Fibroblast of lung (primary cell): ENCODE data around the gene GCFC2. TPM values are rescaled to one million over a fixed set of nuclear protein-coding genes. Genes with fewer than 3 reads are reported as not detected.

ENCODE experiments used
- DNase-seq, 2 donors: peaks; one replicate each; pipeline versions ENCODE4 v3.0.0 to v3.0.0-alpha.2; 2010; ENCODE audit warnings: low read depth in 2 of 2
- H2AFZ ChIP-seq: 2 replicates; pipeline ENCODE4 v1.5.1; 2012; ENCODE audit warnings: low read length, control low read depth, inconsistent platforms
- H3K27ac ChIP-seq: 2 replicates; pipeline ENCODE4 v1.5.1; 2011; ENCODE audit warnings: low read length, control low read depth; ENCODE audit not compliant: insufficient read depth
- H3K27me3 ChIP-seq: 2 replicates; pipeline ENCODE4 v1.5.1; 2011; ENCODE audit warnings: mild to moderate bottlenecking, low read length; ENCODE audit not compliant: control insufficient read depth, insufficient read depth
- H3K36me3 ChIP-seq: 2 replicates; pipeline ENCODE4 v1.5.1; 2011; ENCODE audit warnings: low read length; ENCODE audit not compliant: control insufficient read depth, insufficient read depth
- H3K4me1 ChIP-seq: 2 replicates; pipeline ENCODE4 v1.5.1; 2011; ENCODE audit warnings: low read length; ENCODE audit not compliant: control insufficient read depth, insufficient read depth; ENCODE audit errors: extremely low read depth
- H3K4me2 ChIP-seq: 2 replicates; pipeline ENCODE4 v1.5.1; 2011; ENCODE audit warnings: low read length, control low read depth; ENCODE audit not compliant: insufficient read depth; ENCODE audit errors: extremely low read depth
- H3K4me3 ChIP-seq, 4 experiments: fragments of 200-600 bp in 1 of 4; sonication (generic) in 1 of 4; replicated peaks in 1 of 4; 2 replicates each; pipeline ENCODE4 v1.5.1; 2011 to 2016; ENCODE audit warnings: low read length in 4 of 4, low read depth in 3 of 4, mild to moderate bottlenecking in 3 of 4, control low read depth in 2 of 4, inconsistent platforms in 1 of 4, mixed read lengths in 1 of 4; ENCODE audit not compliant: insufficient read depth in 1 of 4; ENCODE audit errors: control extremely low read depth in 1 of 4
- H3K79me2 ChIP-seq: 2 replicates; pipeline ENCODE4 v1.5.1; 2012; ENCODE audit warnings: mild to moderate bottlenecking, low read length, inconsistent platforms; ENCODE audit not compliant: control insufficient read depth, insufficient read depth
- H3K9ac ChIP-seq: 2 replicates; pipeline ENCODE4 v1.5.1; 2011; ENCODE audit warnings: mild to moderate bottlenecking, low read length, control low read depth; ENCODE audit not compliant: insufficient read depth
- H3K9me3 ChIP-seq: 2 replicates; pipeline ENCODE4 v1.5.1; 2012; ENCODE audit warnings: low read depth, low read length; ENCODE audit not compliant: control insufficient read depth, insufficient read depth
- H4K20me1 ChIP-seq: 2 replicates; pipeline ENCODE4 v1.5.1; 2011; ENCODE audit warnings: low read length; ENCODE audit not compliant: control insufficient read depth, insufficient read depth; ENCODE audit errors: extremely low read depth
- EZH2 ChIP-seq: IDR thresholded peaks from 2 replicates; pipeline ENCODE4 v1.5.1; 2012; ENCODE audit warnings: low read length, control low read depth, mild to moderate bottlenecking; ENCODE audit errors: missing control alignments
- polyA plus RNA-seq, 2 donors: library from polyadenylated mRNA; depleted of rRNA in 1 of 2; stranded (reverse) in 1 of 2; unstranded in 1 of 2; fragments of >200 nt; gene quantifications; 2 replicates each; pipeline ENCODE4 v1.2.1, GENCODE V29; 2011 to 2012; ENCODE audit warnings: missing spikeins in 1 of 2
- total RNA-seq: library from RNA; depleted of rRNA; stranded (reverse); fragments of >200 nt; gene quantifications from 2 replicates; pipeline ENCODE4 v1.2.1, GENCODE V29; 2014
- TF ChIP-seq, protein P1 (sequence below), 2 donors: IDR thresholded peaks in 1 of 2; conservative IDR thresholded peaks in 1 of 2; 1 replicate in 1 of 2; 2 replicates in 1 of 2; pipeline ENCODE4 v1.5.1; 2011 to 2012; ENCODE audit warnings: low read length in 2 of 2, control low read depth in 1 of 2, inconsistent platforms in 1 of 2, low read depth in 1 of 2, mild to moderate bottlenecking in 1 of 2

The GCFC2 gene
- total and polyA plus RNA-seq, 2 donors (not counting 1 experiment from before 2014, with no cell fraction given), result 6.8 to 11.6 TPM

GRCh38 chr2:75646090-75646582, 64.6 kb downstream of the GCFC2 start:
- Histone ChIP-seq H3K79me2 (peaks cover 8% of the 10 kb centered on the region), H3K36me3 (no peaks in the 10 kb centered on the region), H2AFZ (peak overlapping the region; percentile 95), H3K27ac (peak overlapping the region; percentile 61), H4K20me1 (no peaks in the 10 kb centered on the region), H3K4me1 (no peaks in the 10 kb centered on the region), H3K27me3 (no peaks in the 10 kb centered on the region), H3K9ac (peak overlapping the region; percentile 13), H3K4me3 (peak overlapping the region; percentile 95 to 99 (median 97)), H3K4me2 (peak overlapping the region; percentile 54), H3K9me3 (no peaks in the 10 kb centered on the region)
- no peak for DNase-seq
- TF ChIP-seq, protein P1, sequence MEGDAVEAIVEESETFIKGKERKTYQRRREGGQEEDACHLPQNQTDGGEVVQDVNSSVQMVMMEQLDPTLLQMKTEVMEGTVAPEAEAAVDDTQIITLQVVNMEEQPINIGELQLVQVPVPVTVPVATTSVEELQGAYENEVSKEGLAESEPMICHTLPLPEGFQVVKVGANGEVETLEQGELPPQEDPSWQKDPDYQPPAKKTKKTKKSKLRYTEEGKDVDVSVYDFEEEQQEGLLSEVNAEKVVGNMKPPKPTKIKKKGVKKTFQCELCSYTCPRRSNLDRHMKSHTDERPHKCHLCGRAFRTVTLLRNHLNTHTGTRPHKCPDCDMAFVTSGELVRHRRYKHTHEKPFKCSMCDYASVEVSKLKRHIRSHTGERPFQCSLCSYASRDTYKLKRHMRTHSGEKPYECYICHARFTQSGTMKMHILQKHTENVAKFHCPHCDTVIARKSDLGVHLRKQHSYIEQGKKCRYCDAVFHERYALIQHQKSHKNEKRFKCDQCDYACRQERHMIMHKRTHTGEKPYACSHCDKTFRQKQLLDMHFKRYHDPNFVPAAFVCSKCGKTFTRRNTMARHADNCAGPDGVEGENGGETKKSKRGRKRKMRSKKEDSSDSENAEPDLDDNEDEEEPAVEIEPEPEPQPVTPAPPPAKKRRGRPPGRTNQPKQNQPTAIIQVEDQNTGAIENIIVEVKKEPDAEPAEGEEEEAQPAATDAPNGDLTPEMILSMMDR (conservative IDR thresholded peaks at IDR 0.05 in 1 of 2, IDR thresholded peaks at IDR 0.05 in 1 of 2; ENCODE audit: low read depth in 1 of 2, low read length in 2 of 2), result no peak
- no peak for TF ChIP-seq EZH2

GRCh38 chr2:75645643-75646042, 65.1 kb downstream of the GCFC2 start:
- no peak overlapping the region for H3K9ac ChIP-seq
- H4K20me1 ChIP-seq, result no peaks in the 10 kb centered on the region
- no peak for DNase-seq
- TF ChIP-seq, protein P1 (conservative IDR thresholded peaks at IDR 0.05 in 1 of 2, IDR thresholded peaks at IDR 0.05 in 1 of 2; ENCODE audit: low read depth in 1 of 2, low read length in 2 of 2), result no peak
- TF ChIP-seq EZH2, result no peak
- no peaks in the 10 kb centered on the region for H3K27me3 ChIP-seq
- H3K9me3 ChIP-seq, result no peaks in the 10 kb centered on the region
- H3K79me2 ChIP-seq, result peaks cover 8% of the 10 kb centered on the region
- peaks cover 4% of the 10 kb centered on the region for H3K4me1 ChIP-seq
- H3K4me3 ChIP-seq, result no peak overlapping the region
- H3K27ac ChIP-seq, result no peak overlapping the region
- no peaks in the 10 kb centered on the region for H3K36me3 ChIP-seq
- no peak overlapping the region for H2AFZ ChIP-seq
- H3K4me2 ChIP-seq, result no peak overlapping the region

GRCh38 chr2:75643980-75644379, 66.7 kb downstream of the GCFC2 start:
- no peaks in the 10 kb centered on the region for H4K20me1 ChIP-seq
- H3K4me2 ChIP-seq, result no peak overlapping the region
- no peak overlapping the region for H2AFZ ChIP-seq
- no peaks in the 10 kb centered on the region for H3K9me3 ChIP-seq
- no peak overlapping the region for H3K4me3 ChIP-seq
- H3K36me3 ChIP-seq, result no peaks in the 10 kb centered on the region
- peaks cover under 1% of the 10 kb centered on the region for H3K27me3 ChIP-seq
- DNase-seq, result no peak
- no peak overlapping the region for H3K27ac ChIP-seq
- peaks cover 8% of the 10 kb centered on the region for H3K79me2 ChIP-seq
- peaks cover 4% of the 10 kb centered on the region for H3K4me1 ChIP-seq
- TF ChIP-seq, protein P1 (conservative IDR thresholded peaks at IDR 0.05 in 1 of 2, IDR thresholded peaks at IDR 0.05 in 1 of 2; ENCODE audit: low read depth in 1 of 2, low read length in 2 of 2), result no peak
- no peak for TF ChIP-seq EZH2
- no peak overlapping the region for H3K9ac ChIP-seq
